GM19455 (cell line): Measurements from ENCODE around the gene KIF27.
"Not testable (repeated sequence)": the region's sequence is repeated elsewhere in the genome, so short reads cannot be mapped to it uniquely, and the experiment has no call there.

ENCODE experiments used
- ATAC-seq: cut with Tn5 transposase; IDR thresholded peaks from one replicate; pipeline ENCODE4 v1.9.1; 2021; ENCODE audit not compliant: unreplicated experiment

The KIF27 gene

DNA sequence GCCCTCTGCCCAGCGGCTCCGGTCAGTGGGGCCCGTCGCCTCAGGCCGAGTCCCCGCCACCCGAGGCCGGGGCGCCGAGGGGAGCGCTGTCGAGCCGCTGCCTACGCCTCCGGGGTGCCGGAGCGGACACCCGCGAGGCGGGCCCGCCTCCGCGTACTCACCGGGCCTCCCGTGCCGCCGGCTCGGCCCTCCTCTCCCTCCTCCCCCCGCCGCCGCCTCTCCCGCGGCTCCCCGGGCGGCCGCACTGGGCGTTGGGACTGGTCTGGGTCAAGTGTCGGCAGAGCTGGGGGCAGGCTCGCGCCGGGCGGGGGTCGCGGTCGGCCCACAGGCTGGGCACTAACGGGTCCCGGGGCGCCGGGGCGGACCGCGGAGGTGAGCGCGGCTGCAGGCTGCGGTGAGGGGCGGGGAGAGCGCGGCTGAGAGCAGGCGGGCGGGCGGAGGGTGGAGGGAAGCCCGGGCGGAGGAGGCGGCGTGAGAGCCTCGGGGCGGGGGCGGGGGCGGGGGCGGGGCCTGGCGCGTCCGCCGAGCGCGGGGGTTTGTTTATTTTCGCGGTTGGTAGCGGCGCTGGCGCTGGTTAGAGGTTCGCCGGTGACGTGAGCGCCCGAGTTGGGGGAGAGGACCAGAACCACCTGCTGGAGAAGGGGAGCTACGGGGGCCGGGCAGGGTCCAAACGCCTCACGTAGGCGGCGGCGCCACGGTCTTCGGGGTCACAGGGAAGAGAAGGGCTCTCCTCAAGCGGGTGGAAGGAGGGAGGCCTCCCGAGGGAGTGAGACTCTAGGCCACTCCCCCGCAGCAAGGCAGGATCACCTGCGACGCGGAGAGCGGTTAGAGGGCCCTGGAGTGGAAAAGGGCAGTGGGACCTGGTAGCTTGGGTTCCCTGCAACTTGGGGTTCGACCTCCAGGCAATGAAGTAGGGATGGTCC lies 103.6 kb downstream of the KIF27 start, which contains the start of gene GKAP1:
Gene GKAP1 (minus strand): TSS at position 414 of the 923 bp plus-strand sequence. CDS start 11,252 bp downstream, outside the sequence.
- ATAC-seq = peak; percentile 82

DNA sequence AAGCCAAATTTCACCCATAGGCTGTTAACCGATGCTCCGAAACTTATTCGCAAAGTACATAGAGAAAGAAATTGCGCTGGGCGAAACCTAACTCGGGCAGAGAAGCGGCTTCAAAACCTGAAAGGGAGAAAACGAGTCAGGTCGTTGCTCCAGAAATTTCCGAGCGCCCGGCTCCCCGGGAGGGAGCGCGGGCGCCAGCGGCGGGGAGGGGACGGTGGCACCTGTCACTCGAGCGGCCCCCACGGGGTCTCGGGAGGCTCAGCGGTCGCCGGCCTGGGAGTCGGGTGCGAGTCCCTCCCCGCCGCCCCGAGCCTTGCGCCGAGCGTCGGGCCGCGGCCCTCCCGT lies 104.2 kb downstream of the KIF27 start:
- ATAC-seq = peak; percentile 21

DNA sequence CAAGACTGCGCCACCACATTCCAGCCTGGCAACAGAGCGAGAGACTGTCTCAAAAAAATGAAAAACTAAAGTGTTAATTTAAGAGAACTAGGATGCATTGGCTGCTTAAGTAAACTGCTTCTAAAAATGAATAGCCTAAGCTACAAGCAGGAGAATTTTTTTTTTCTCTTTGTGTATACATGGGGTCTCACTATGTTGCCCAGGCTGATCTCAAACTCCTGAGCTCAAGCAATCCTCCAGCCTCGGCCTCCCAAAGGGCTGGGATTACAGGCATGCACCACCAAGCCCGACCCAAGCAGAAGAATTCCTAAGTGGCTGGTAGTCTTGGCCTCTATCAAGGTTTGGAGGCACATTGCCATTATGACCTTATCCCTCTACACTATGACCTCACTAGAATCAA lies 106.1 kb downstream of the KIF27 start:
- ATAC-seq = not testable (repeated sequence)

DNA sequence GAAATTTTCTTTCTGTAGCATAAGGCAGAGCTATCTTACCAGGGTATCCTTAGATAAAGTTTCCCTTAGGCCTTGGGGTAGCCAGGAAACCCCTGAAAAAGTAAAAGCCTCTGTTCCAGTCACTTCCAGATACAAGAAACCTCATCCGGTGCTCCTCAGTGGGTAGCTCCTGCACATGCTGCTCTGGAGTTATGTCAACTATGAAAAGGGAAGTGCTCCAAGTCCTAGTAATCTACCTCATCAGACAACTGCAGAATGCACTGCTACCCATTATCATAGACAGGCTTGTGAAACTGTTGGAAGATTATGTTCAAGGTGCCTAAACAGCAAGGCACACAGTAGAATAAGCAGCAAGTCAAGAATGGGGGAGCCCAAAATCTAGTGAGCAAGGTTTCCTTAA lies 112.0 kb downstream of the KIF27 start:
- not testable (repeated sequence) for ATAC-seq

DNA sequence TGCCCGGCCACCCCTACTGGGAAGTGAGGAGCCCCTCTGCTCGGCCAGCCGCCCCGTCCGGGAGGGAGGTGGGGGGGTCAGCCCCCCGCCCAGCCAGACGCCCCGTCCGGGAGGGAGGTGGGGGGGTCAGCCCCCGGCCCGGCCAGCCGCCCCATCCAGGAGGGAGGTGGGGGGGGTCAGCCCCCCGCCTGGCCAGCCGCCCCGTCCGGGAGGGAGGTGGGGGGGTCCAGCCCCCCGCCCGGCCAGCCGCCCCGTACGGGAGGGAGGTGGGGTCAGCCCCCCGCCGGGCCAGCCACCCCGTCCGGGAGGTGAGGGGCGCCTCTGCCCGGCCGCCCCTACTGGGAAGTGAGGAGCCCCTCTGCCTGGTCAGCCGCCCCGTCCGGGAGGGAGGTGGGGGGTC lies 116.8 kb downstream of the KIF27 start:
- ATAC-seq = not testable (repeated sequence)

DNA sequence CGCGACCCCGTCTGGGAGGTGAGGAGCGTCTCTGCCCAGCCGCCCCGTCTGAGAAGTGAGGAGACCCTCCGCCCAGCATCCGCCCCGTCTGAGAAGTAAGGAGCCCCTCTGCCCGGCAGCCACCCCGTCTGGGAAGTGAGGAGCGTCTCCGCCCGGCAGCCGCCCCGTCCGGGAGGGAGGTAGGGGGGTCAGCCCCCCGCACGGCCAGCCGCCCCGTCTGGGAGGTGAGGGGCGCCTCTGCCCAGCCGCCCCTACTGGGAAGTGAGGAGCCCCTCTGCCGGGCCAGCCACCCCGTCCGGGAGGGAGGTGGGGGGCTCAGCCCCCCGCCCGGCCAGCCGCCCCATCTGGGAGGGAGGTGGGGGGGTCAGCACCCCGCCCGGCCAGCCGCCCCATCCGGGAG lies 117.3 kb downstream of the KIF27 start:
- not testable (repeated sequence) for ATAC-seq

DNA sequence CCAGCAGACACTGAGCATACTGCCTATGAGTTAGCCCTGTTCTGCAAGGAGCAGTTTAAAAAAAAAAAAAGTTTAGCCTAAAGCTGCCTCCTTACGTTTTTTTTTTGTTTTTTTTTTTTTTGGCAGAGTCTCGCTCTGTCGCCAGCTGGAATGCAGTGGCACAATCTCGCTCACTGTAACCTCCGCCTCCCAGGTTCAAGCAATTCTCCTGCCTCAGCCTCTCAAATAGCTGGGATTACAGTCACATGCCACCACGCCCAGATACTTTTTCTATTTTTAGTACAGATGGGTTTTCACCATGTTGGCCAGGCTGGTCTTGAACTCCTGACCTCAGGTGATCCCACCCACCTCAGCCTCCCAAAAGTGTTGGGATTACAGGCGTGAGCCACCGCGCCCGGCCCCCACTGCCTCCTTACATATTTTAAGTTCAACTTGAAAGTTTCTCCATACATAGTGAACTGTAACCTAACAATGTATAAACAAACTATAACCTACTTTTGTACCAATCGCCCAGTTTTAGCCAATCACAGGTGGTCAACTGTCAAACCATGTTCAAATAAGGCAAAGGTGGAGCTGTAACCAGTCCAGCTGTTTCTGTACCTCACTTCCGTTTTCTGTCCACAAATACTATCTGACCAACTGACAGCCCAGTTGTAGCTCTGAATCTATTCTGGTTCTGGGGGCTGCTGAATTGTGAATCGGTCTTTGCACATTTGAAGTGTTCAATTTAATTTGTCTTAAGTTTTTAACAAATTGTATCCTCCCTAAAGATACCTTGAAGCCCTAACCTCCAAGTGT lies 120.8 kb downstream of the KIF27 start:
- no peak for ATAC-seq

DNA sequence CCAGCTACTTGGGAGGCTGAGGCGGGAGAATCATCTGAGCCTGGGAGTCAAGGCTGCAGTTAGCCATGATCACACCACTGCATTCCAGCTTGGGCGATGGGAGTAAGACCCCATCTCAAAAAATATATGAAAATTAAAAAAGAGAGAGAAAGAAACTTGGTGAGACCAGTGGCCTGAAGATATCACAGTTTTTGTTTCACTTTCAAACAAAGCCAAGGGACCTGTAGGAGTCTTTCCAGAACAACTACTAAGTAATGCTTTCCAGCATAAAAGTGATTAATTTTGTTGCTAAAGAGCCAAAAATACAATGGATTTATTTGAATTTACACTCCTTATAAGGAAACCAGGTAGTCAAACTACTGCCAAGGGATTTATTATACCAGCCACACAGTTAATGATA lies 127.2 kb downstream of the KIF27 start:
- ATAC-seq = no peak

DNA sequence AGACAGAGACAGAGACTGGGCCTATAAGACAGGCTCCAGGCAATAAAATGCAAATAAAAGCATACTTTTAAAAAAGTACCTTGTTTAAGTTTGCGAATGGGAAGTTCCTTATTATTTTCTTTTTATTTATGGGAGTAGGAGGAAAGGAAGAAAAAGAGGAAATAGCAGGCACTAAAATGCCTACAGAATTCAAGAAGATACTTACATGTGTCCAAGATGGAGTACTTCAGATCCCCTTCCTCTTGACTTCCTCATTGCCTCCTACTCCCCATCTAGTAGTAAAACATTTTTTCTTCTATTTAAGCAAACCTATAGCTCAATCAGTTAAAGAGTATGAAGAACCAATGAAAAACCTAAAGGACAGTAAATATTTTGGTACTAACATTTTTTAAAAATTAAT lies 128.5 kb downstream of the KIF27 start:
- ATAC-seq = no peak
